Measurements from ENCODE around the gene AKR1A1.
"Not testable (repeated sequence)": the region's sequence is repeated elsewhere in the genome, so short reads cannot be mapped to it uniquely, and the experiment has no call there.

The AKR1A1 gene

GRCh38 chr1:45589861-45590260 is 39.2 kb downstream of the AKR1A1 start:
- Histone ChIP-seq H3K36me3 (ENCODE audit: control insufficient read depth, low read length) (peaks cover 94% of the 10 kb centered on the region), H3K4me3 (ENCODE audit: low read length) (no peak overlapping the region), H4K20me1 (ENCODE audit: control insufficient read depth, insufficient read depth, low read depth, low read length) (peaks cover 64% of the 10 kb centered on the region), H3K9me2 (replicated peaks; ENCODE audit: control insufficient read depth, low read length) (no peaks in the 10 kb centered on the region), H3K27ac (ENCODE audit: low read depth, low read length) (no peak overlapping the region), H3K27me3 (ENCODE audit: control insufficient read depth, low read length) (no peaks in the 10 kb centered on the region), H3K4me1 (ENCODE audit: control insufficient read depth, low read length) (peaks cover 39% of the 10 kb centered on the region), H3K79me2 (ENCODE audit: control insufficient read depth, low read length) (peaks cover 100% of the 10 kb centered on the region), H3F3A (ENCODE audit: control insufficient read depth, insufficient read depth) (peaks cover 7% of the 10 kb centered on the region; the same call in 1 of the 2 replicates), H3K4me2 (ENCODE audit: low read length) (no peak overlapping the region), H3K9me3 (ENCODE audit: control insufficient read depth, insufficient read depth, low read length) (no peaks in the 10 kb centered on the region)
- no peak for TF ChIP-seq EZH2phosphoT487 (IDR thresholded peaks at IDR 0.05; ENCODE audit: borderline replicate concordance, low read length)
- TF ChIP-seq CTCF (IDR thresholded peaks at IDR 0.05; ENCODE audit: low read depth, low read length, poor library complexity, severe bottlenecking): no peak

GRCh38 chr1:45594412-45594811 is 43.8 kb downstream of the AKR1A1 start:
- Histone ChIP-seq H4K20me1 (ENCODE audit: control insufficient read depth, insufficient read depth, low read depth, low read length) (peaks cover 29% of the 10 kb centered on the region), H3K9me3 (ENCODE audit: control insufficient read depth, insufficient read depth, low read length) (no peaks in the 10 kb centered on the region), H3K4me3 (ENCODE audit: low read length) (no peak overlapping the region), H3K4me1 (ENCODE audit: control insufficient read depth, low read length) (no peaks in the 10 kb centered on the region), H3K36me3 (ENCODE audit: control insufficient read depth, low read length) (peaks cover 94% of the 10 kb centered on the region), H3K9me2 (replicated peaks; ENCODE audit: control insufficient read depth, low read length) (no peaks in the 10 kb centered on the region), H3K4me2 (ENCODE audit: low read length) (no peak overlapping the region), H3K27ac (ENCODE audit: low read depth, low read length) (no peak overlapping the region), H3F3A (ENCODE audit: control insufficient read depth, insufficient read depth) (peaks cover 5% of the 10 kb centered on the region; the same call in 1 of the 2 replicates), H3K79me2 (ENCODE audit: control insufficient read depth, low read length) (peaks cover 100% of the 10 kb centered on the region), H3K27me3 (ENCODE audit: control insufficient read depth, low read length) (no peaks in the 10 kb centered on the region)
- no peak for TF ChIP-seq CTCF (IDR thresholded peaks at IDR 0.05; ENCODE audit: low read depth, low read length, poor library complexity, severe bottlenecking)
- TF ChIP-seq EZH2phosphoT487 (IDR thresholded peaks at IDR 0.05; ENCODE audit: borderline replicate concordance, low read length): no peak

- not testable (repeated sequence) for H3K4me2 ChIP-seq (ENCODE audit: low read length); H3K27ac ChIP-seq (ENCODE audit: low read depth, low read length); H3K27me3 ChIP-seq (ENCODE audit: control insufficient read depth, low read length); H3K4me1 ChIP-seq (ENCODE audit: control insufficient read depth, low read length); H3K9me3 ChIP-seq (ENCODE audit: control insufficient read depth, insufficient read depth, low read length); H3K4me3 ChIP-seq (ENCODE audit: low read length); H3F3A ChIP-seq (ENCODE audit: control insufficient read depth, insufficient read depth); H3K9me2 ChIP-seq (replicated peaks; ENCODE audit: control insufficient read depth, low read length)
- peaks cover 96% of the 10 kb centered on the region for H3K36me3 ChIP-seq (ENCODE audit: control insufficient read depth, low read length)
- H3K79me2 ChIP-seq (ENCODE audit: control insufficient read depth, low read length): peaks cover 100% of the 10 kb centered on the region
- peaks cover 28% of the 10 kb centered on the region; the same call in 1 of the 2 replicates for H4K20me1 ChIP-seq (ENCODE audit: control insufficient read depth, insufficient read depth, low read depth, low read length)
Observed at GRCh38 chr1:45596765-45597164, 46.1 kb downstream of the AKR1A1 start.

- Histone ChIP-seq H3K9me2 (replicated peaks; ENCODE audit: control insufficient read depth, low read length) (no peaks in the 10 kb centered on the region), H3K36me3 (ENCODE audit: control insufficient read depth, low read length) (peaks cover 96% of the 10 kb centered on the region), H4K20me1 (ENCODE audit: control insufficient read depth, insufficient read depth, low read depth, low read length) (peaks cover 17% of the 10 kb centered on the region; the same call in 1 of the 2 replicates), H3K79me2 (ENCODE audit: control insufficient read depth, low read length) (peaks cover 95% of the 10 kb centered on the region), H3K9me3 (ENCODE audit: control insufficient read depth, insufficient read depth, low read length) (no peaks in the 10 kb centered on the region), H3K27ac (ENCODE audit: low read depth, low read length) (no peak overlapping the region), H3F3A (ENCODE audit: control insufficient read depth, insufficient read depth) (peaks cover 11% of the 10 kb centered on the region), H3K4me3 (ENCODE audit: low read length) (no peak overlapping the region), H3K4me2 (ENCODE audit: low read length) (no peak overlapping the region), H3K27me3 (ENCODE audit: control insufficient read depth, low read length) (no peaks in the 10 kb centered on the region), H3K4me1 (ENCODE audit: control insufficient read depth, low read length) (peaks cover 28% of the 10 kb centered on the region)
- TF ChIP-seq EZH2phosphoT487 (IDR thresholded peaks at IDR 0.05; ENCODE audit: borderline replicate concordance, low read length) (no peak), CTCF (IDR thresholded peaks at IDR 0.05; ENCODE audit: low read depth, low read length, poor library complexity, severe bottlenecking) (no peak)
Observed at GRCh38 chr1:45604239-45604638, 53.6 kb downstream of the AKR1A1 start.
